BLaER1 (cell line): ENCODE data around the gene RSRP1.
"Not testable (repeated sequence)": the region's sequence is repeated elsewhere in the genome, so short reads cannot be mapped to it uniquely, and the experiment has no call there.

ENCODE experiments used
- H3K27ac ChIP-seq: shearing (Covaris generic); formaldehyde crosslinking; 2 replicates; pipeline ENCODE4 v1.8.1; 2022
- H3K27me3 ChIP-seq: shearing (Covaris generic); formaldehyde crosslinking; 2 replicates; pipeline ENCODE4 v1.8.1; 2022
- H3K36me3 ChIP-seq: shearing (Covaris generic); formaldehyde crosslinking; 2 replicates; pipeline ENCODE4 v1.8.1; 2022
- H3K4me1 ChIP-seq: shearing (Covaris generic); formaldehyde crosslinking; 2 replicates; pipeline ENCODE4 v1.8.1; 2022
- H3K4me2 ChIP-seq: shearing (Covaris generic); formaldehyde crosslinking; 2 replicates; pipeline ENCODE4 v1.8.1; 2022
- H3K4me3 ChIP-seq: shearing (Covaris generic); formaldehyde crosslinking; 2 replicates; pipeline ENCODE4 v1.8.1; 2022
- H3K9ac ChIP-seq: shearing (Covaris generic); formaldehyde crosslinking; 2 replicates; pipeline ENCODE4 v1.8.1; 2022
- H3K9me3 ChIP-seq: shearing (Covaris generic); formaldehyde crosslinking; 2 replicates; pipeline ENCODE4 v1.8.1; 2022
- H4K20me1 ChIP-seq: shearing (Covaris generic); formaldehyde crosslinking; 2 replicates; pipeline ENCODE4 v1.8.1; 2022
- Cebpa-rat ChIP-seq: shearing (Covaris generic); IDR thresholded peaks from 2 replicates; pipeline ENCODE4 v1.8.1; 2022

Gene RSRP1

DNA sequence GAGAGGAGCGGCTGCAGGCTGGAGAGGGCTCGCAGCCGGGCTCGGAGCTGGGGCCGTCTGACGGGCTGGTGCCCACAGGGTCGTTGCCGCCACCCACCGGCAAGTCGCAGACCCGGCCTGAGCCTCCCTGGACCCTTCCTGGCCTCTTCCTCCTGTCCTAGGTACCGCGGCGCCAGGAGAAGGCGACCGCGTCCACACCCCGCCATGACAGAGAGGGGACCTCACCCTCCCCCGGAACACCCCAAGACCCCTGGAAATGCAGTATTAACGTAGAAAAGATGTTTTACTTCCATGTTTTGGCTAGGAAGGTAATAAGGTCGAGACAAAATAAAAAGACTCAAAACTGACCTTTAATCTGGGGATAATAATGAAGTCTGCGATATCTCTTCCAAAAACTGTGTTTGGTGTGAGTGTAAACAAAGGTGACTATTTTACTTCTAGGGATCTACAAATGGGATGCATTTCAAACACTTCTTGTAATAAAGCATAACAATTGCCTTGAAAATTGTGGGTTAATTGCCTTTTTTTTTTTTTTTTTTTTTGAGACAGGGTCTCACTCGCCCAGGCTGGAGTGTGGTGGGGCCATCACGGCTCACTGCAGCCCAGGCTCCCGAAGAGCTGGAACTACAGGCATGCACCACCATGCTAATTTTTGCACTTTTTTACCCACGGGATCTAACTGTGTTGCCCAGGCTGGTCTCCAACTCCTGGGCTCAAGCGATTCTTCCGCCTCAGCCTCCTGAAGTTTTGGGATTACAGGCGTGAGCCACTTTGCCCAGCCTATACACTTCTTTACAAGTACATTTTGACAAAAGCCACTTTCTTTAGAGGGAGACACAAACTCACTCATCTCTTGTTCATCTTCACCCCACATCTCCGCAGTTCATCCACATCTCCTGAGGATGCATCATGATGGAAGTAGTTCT is 838 bp upstream of the RSRP1 start:
- Histone ChIP-seq H3K27ac (peak overlapping the region; percentile 70), H3K27me3 (no peaks in the 10 kb centered on the region), H3K9ac (peak overlapping the region; percentile 97), H3K36me3 (peaks cover 33% of the 10 kb centered on the region), H3K4me3 (peak overlapping the region; percentile 97), H3K4me2 (peak overlapping the region; percentile 95), H3K9me3 (no peaks in the 10 kb centered on the region), H3K4me1 (peaks cover 33% of the 10 kb centered on the region), H4K20me1 (peaks cover 40% of the 10 kb centered on the region)
- no peak for TF ChIP-seq Cebpa-rat

DNA sequence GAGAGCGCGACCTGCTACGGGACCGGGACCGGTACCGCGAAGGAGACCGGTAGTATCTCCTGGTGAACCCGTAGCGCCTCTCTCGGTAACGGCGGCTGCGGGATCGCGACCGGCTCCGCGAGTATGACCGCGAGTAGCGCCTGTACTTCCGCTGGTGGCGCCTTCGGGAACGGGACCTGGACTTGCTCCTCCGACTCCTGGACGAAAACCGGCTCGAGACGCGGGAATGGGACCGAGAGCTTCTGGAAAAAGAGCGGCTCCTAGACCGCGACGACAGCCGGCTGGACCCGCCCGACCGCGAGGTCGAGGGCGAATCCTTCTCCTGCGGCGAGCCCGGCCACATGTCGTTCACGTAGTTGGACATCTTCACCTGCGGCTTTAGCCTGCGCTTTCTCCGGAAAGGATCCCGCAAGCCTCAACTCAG is 642 bp downstream of the RSRP1 start:
- H4K20me1 ChIP-seq = peaks cover 54% of the 10 kb centered on the region
- peaks cover 46% of the 10 kb centered on the region for H3K4me1 ChIP-seq
- no peaks in the 10 kb centered on the region for H3K9me3 ChIP-seq
- peak overlapping the region; percentile 97 for H3K9ac ChIP-seq
- no peaks in the 10 kb centered on the region for H3K27me3 ChIP-seq
- peak overlapping the region; percentile 95 for H3K4me2 ChIP-seq
- H3K36me3 ChIP-seq = peaks cover 48% of the 10 kb centered on the region
- H3K27ac ChIP-seq = peak overlapping the region; percentile 95
- peak overlapping the region; percentile 97 for H3K4me3 ChIP-seq
- TF ChIP-seq Cebpa-rat = no peak

DNA sequence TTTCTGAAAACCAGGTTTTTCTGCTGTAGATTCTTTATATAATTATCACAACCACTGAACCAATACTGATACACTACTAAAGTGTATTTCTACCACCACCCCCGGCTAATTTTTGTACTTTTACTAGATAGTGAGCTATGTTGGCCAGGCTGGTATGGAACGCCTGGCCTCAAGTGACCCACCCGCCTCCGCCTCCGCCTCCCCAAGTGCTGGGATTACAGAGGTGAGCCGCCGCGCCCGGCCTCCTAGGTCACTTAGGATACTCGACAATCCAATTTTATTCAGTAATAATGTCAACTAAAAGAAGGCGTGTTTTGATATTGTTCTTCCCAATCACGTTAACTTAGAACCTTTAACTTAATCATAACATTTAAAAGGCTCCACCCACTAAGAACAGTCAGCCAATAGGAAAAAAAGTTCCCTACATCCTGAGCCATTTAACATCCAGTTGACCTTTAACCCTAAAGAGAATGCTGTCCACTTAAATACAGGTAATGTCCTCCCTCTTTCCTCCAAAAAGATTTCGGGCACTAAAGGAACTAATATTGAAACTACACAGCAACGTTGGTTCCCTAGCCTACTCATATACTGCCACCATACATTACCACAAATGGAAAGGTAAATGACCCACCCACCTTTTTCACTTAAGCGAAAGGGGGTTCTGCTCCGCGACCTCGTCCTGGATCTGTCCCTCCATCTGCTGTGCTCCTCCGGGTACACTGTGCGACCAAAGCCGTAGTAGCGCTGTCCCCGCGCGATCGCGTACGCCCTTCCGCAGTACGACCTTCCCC is 1.2 kb downstream of the RSRP1 start:
- H3K27me3 ChIP-seq = no peaks in the 10 kb centered on the region
- peaks cover 54% of the 10 kb centered on the region for H3K36me3 ChIP-seq
- H3K4me3 ChIP-seq = peak overlapping the region; percentile 97
- peaks cover 52% of the 10 kb centered on the region for H3K4me1 ChIP-seq
- H3K9me3 ChIP-seq = no peaks in the 10 kb centered on the region
- peak overlapping the region; percentile 95 for H3K27ac ChIP-seq
- peak overlapping the region; percentile 95 for H3K4me2 ChIP-seq
- H3K9ac ChIP-seq = peak overlapping the region; percentile 97
- no peak for TF ChIP-seq Cebpa-rat
- peaks cover 60% of the 10 kb centered on the region for H4K20me1 ChIP-seq

DNA sequence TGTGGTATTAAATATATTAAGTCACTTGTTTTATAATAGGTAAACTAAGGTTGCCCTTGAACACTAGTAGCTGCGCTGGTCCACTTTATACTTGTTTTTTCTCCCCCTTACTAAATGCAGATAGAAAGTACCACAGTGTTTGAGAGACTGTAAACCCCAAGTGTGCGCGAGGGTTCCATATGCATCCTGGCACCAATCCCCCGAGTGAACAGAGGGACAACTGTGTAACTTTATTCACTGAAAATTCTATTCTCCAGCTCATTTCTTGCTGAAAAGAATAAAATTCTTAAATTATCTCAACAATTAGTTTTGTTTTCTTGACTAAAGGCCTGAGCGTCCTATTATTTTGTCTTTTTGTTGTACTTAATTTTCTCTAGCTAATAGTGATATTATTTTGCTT is 1.9 kb downstream of the RSRP1 start:
- Histone ChIP-seq H3K9me3 (no peaks in the 10 kb centered on the region), H3K9ac (peak overlapping the region; percentile 97; the same call in 1 of the 2 replicates), H3K36me3 (peaks cover 60% of the 10 kb centered on the region), H4K20me1 (peaks cover 67% of the 10 kb centered on the region), H3K4me1 (peaks cover 59% of the 10 kb centered on the region), H3K27ac (no peak overlapping the region), H3K4me2 (peak overlapping the region; percentile 95), H3K27me3 (no peaks in the 10 kb centered on the region), H3K4me3 (peak overlapping the region; percentile 97)
- TF ChIP-seq Cebpa-rat = no peak

DNA sequence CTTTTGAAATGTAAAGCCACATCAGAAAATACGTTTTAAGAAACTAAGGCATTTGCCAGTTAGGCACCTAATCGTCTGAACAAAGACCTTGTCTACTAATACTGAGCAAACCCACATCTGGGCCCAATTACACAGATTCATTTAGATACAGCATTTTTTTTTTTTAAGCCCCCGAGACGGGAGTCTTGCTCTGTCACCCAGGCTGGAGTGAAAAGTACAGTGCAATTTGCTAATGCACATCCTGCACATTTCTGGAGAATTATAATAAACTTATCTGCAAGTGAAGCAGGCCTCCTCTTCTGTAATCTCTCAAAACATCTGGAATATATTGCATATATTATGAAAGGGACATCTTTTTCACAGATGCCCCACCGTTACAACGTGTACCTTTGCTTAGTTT is 3.3 kb downstream of the RSRP1 start:
- peaks cover 60% of the 10 kb centered on the region for H3K36me3 ChIP-seq
- H3K4me1 ChIP-seq = peaks cover 73% of the 10 kb centered on the region
- no peaks in the 10 kb centered on the region for H3K27me3 ChIP-seq
- H3K9me3 ChIP-seq = no peaks in the 10 kb centered on the region
- H3K4me3 ChIP-seq = no peak overlapping the region
- no peak overlapping the region for H3K27ac ChIP-seq
- TF ChIP-seq Cebpa-rat = no peak
- no peak overlapping the region for H3K9ac ChIP-seq
- H3K4me2 ChIP-seq = no peak overlapping the region
- H4K20me1 ChIP-seq = peaks cover 69% of the 10 kb centered on the region

DNA sequence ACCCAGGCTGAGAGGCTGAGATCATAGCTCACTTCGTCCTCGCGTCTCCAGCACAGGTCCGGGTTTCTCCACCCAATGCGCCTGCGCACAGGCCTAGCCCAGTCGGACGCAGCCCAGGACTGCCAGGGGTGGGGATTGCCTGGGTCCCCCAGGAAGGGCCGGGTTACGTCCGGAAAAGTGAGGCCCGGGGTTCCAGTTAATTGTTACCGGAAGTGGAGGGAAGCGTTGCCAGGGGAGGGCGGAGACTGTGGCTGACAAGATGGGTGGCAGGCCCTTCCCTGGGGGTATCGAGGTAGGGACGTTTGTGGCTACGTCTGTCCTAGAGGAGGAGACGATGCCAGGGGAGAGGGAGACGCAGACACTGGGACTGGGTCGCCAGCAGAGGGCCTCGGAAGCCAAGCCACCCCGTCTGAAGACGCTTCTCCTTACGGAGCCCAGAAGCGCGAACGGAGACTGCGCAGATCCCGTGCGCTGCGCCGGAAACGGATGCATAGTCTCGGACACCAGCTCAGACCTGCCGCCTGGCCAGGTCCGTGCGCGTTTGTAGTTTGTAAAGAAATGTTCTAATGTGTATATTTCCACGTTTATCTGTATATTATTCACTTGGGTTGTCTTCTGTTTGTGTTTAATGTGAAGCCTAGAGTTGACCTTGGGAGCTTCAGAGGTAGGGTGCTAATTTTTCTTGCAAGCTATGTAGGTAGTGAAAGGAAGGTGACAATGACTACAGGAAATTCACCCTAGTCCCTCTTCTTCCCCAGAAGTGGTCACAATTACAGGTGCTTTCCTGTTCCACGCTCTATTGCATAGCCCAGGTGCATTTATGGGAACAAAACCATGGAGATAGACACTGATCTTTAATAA is 7.3 kb downstream of the RSRP1 start:
- H4K20me1 ChIP-seq = peaks cover 65% of the 10 kb centered on the region
- no peaks in the 10 kb centered on the region for H3K9me3 ChIP-seq
- peak overlapping the region; percentile 59 for H3K27ac ChIP-seq
- no peaks in the 10 kb centered on the region for H3K27me3 ChIP-seq
- H3K36me3 ChIP-seq = peaks cover 45% of the 10 kb centered on the region
- H3K4me2 ChIP-seq = peak overlapping the region; percentile 100
- H3K4me1 ChIP-seq = peaks cover 88% of the 10 kb centered on the region
- TF ChIP-seq Cebpa-rat = no peak
- H3K4me3 ChIP-seq = peak overlapping the region; percentile 68
- H3K9ac ChIP-seq = peak overlapping the region; percentile 75

DNA sequence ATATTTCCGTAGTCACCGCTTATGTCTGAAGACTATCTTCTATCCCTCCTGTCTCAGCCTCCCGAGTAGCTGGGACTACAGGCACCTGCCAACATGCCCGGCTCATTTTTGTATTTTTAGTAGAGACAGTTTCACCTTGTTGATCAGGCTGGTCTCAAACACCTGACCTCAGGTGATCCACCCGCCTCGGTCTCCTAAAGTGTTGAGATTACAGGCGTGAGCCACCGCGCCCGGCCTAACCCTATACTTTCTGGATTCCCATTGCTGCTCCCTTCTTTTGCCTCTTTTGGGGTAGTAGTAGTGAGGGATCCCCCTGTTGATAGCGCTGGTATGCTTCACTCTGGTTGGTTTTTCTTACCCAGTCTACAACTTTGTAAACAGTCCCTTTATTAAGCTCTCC is 9.2 kb downstream of the RSRP1 start:
- Histone ChIP-seq H3K9me3 (no peaks in the 10 kb centered on the region), H3K4me3 (no peak overlapping the region), H3K4me1 (peaks cover 92% of the 10 kb centered on the region), H3K27ac (no peak overlapping the region), H3K9ac (no peak overlapping the region), H3K36me3 (peaks cover 30% of the 10 kb centered on the region), H4K20me1 (peaks cover 53% of the 10 kb centered on the region), H3K4me2 (peak overlapping the region; percentile 84), H3K27me3 (no peaks in the 10 kb centered on the region)
- TF ChIP-seq Cebpa-rat = no peak

DNA sequence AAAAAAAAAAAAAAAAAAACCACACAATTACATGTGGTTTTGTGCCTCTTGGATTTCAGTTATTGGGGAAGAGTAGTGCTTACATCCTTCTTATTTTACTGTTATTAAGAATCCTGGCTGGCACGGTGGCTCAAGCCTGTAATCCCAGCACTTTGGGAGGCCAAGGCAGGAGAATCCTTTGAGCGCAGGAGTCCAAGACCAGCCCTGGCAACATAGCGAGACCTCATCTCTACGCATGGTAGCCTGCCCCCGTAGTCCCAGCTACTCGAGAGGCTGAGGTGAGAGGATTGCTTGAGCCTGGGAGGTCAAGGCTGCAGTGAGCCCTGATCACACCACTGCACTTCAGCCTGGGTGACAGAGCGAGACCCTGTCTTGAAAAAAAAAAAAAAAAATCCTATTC is 11.0 kb downstream of the RSRP1 start:
- not testable (repeated sequence) for H3K27me3 ChIP-seq, H3K9me3 ChIP-seq, H3K4me3 ChIP-seq
- peak overlapping the region; percentile 56; the same call in 1 of the 2 replicates for H3K9ac ChIP-seq
- peak overlapping the region; percentile 70 for H3K27ac ChIP-seq
- peaks cover 84% of the 10 kb centered on the region for H3K4me1 ChIP-seq
- H3K4me2 ChIP-seq = peak overlapping the region; percentile 84
- peaks cover 40% of the 10 kb centered on the region for H4K20me1 ChIP-seq
- H3K36me3 ChIP-seq = peaks cover 13% of the 10 kb centered on the region

DNA sequence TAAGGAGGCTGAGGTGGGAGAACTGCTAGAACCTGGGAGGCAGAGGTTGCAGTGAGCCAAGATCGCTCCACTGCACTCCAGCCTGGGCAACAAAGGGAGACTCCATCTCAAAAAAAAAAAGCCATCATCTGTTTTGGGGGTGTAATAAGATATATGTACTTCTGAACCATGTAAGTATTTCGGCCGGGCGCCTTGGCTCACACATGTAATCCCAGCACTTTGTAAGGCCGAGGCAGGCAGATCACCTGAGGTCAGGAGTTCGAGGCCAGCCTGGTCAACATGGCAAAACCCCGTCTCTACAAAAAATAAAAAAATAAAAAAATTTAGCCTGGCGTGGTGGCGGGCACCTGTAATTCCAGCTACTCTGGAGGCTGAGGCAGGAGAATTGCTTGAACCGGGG is 11.8 kb downstream of the RSRP1 start:
- not testable (repeated sequence) for H3K27ac ChIP-seq, H3K4me3 ChIP-seq, H3K9ac ChIP-seq, H3K9me3 ChIP-seq, H3K27me3 ChIP-seq
- Histone ChIP-seq H3K4me1 (peaks cover 84% of the 10 kb centered on the region), H4K20me1 (peaks cover 32% of the 10 kb centered on the region), H3K4me2 (peak overlapping the region; percentile 84), H3K36me3 (peaks cover 13% of the 10 kb centered on the region)
